Measurements from ENCODE around the gene RPL37. TPM values are rescaled to one million over a fixed set of nuclear protein-coding genes. Genes with fewer than 3 reads are reported as not detected.
A peak's percentile ranks its signal among the peaks of the same experiment; 100 is the strongest.

Gene RPL37
- total and polyA plus RNA-seq, 2 donors (not counting 3 experiments of a cell fraction or from before 2014, with no cell fraction given) = 259 to 1,348 TPM

DNA sequence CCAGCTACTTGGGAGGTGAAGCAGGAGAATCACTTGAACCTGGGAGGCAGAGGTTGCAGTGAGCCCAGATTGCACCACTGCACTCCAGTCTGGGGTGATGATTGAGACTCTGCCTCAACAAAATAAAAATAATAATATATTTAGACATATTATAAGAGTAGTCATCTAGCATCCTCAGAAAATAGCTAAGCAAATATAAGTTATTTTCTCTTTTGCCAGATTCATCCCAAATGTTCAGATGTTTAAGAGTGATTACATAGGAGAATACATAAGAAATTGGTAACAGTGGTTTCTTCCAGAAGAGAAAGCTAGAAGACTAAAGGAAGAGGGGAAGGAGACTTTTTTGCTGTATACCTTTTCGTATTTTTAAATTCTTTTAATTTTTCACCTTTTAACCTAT, 56.9 kb downstream of the RPL37 start:
- intact Hi-C loops (cut with micrococcal nuclease) = no loop called here
- Histone ChIP-seq H3K79me2 (ENCODE audit: control insufficient read depth, insufficient read depth, low read length) (peaks cover 68% of the 10 kb centered on the region), H3K9me3 (replicated peaks; ENCODE audit: control insufficient read depth, insufficient read depth, low read length) (no peaks in the 10 kb centered on the region), H3K4me3 (replicated peaks in 1 of 3; ENCODE audit: insufficient read depth in 1 of 3, low read depth in 1 of 3, low read length in 3 of 3) (no peak overlapping the region), H4K20me1 (replicated peaks; ENCODE audit: control insufficient read depth, extremely low read depth, insufficient read depth, low read length) (peaks cover 8% of the 10 kb centered on the region), H3K36me3 (ENCODE audit: control insufficient read depth in 2 of 2, extremely low read depth in 1 of 2, insufficient read depth in 2 of 2, low read length in 2 of 2) (peaks cover 5 to 23% of the 10 kb centered on the region in 2 experiments), H3K27me3 (ENCODE audit: control insufficient read depth in 2 of 2, insufficient read depth in 2 of 2, low read length in 2 of 2) (no peaks in the 10 kb centered on the region), H3K9ac (replicated peaks; ENCODE audit: extremely low read depth, insufficient read depth, low read length) (no peak overlapping the region), H3K27ac (ENCODE audit: insufficient read depth, low read depth, low read length) (no peak overlapping the region), H3K9me1 (replicated peaks; ENCODE audit: control insufficient read depth, extremely low read depth, insufficient read depth, low read length) (no peaks in the 10 kb centered on the region), H2AFZ (ENCODE audit: low read depth, low read length) (no peak overlapping the region), H3K4me2 (ENCODE audit: insufficient read depth, low read length) (no peak overlapping the region), H3K4me1 (ENCODE audit: control insufficient read depth, extremely low read depth, insufficient read depth, low read length) (no peaks in the 10 kb centered on the region)
- BruUV-seq (replicated peaks) = no TSS peak
- POLR2A ChIA-PET = no interaction called here
- dilution Hi-C loops (cut with MboI; ENCODE audit: extremely low pct_ligation_motif_present, low sequenced_read_pairs) = no loop called here
- FAIRE-seq = no peak
- DNase-seq (ENCODE audit: low read depth, low spot score) = no peak
- TF ChIP-seq POLR2A (IDR thresholded peaks at IDR 0.05; ENCODE audit: low read depth, low read length) = no peak
- no peak for TF ChIP-seq MYC (IDR thresholded peaks at IDR 0.05; ENCODE audit: low read depth, low read length)
- no peak for TF ChIP-seq FOS (IDR thresholded peaks at IDR 0.05; ENCODE audit: borderline replicate concordance, insufficient read depth, low read length)
- TF ChIP-seq POLR2AphosphoS5 (IDR thresholded peaks at IDR 0.05; ENCODE audit: insufficient read depth, low read depth, low read length) = no peak
- TF ChIP-seq EZH2 (IDR thresholded peaks at IDR 0.05; ENCODE audit: borderline replicate concordance, low read depth, low read length, severe bottlenecking) = no peak
- TF ChIP-seq JUN (IDR thresholded peaks at IDR 0.05; ENCODE audit: borderline replicate concordance, insufficient read depth, insufficient read length, low read depth) = no peak
- CTCF ChIA-PET = interaction anchor here (1.1 kb wide), 1 partner anchor 39 kb away, joined by 3 read pairs; no protein-coding TSS in a partner anchor

GRCh38 chr5:40776658-40776977, 58.4 kb downstream of the RPL37 start:
- H4K20me1 ChIP-seq (replicated peaks; ENCODE audit: control insufficient read depth, extremely low read depth, insufficient read depth, low read length) = peaks cover 6% of the 10 kb centered on the region
- TF ChIP-seq, protein P1, sequence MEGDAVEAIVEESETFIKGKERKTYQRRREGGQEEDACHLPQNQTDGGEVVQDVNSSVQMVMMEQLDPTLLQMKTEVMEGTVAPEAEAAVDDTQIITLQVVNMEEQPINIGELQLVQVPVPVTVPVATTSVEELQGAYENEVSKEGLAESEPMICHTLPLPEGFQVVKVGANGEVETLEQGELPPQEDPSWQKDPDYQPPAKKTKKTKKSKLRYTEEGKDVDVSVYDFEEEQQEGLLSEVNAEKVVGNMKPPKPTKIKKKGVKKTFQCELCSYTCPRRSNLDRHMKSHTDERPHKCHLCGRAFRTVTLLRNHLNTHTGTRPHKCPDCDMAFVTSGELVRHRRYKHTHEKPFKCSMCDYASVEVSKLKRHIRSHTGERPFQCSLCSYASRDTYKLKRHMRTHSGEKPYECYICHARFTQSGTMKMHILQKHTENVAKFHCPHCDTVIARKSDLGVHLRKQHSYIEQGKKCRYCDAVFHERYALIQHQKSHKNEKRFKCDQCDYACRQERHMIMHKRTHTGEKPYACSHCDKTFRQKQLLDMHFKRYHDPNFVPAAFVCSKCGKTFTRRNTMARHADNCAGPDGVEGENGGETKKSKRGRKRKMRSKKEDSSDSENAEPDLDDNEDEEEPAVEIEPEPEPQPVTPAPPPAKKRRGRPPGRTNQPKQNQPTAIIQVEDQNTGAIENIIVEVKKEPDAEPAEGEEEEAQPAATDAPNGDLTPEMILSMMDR (IDR thresholded peaks at IDR 0.05; ENCODE audit: extremely low read depth in 1 of 2, insufficient read depth in 1 of 2, low read depth in 1 of 2, low read length in 2 of 2) = no peak
- TF ChIP-seq POLR2AphosphoS5 (IDR thresholded peaks at IDR 0.05; ENCODE audit: insufficient read depth, low read depth, low read length) (no peak), POLR2A (IDR thresholded peaks at IDR 0.05; ENCODE audit: low read depth, low read length) (no peak), MYC (IDR thresholded peaks at IDR 0.05; ENCODE audit: low read depth, low read length) (no peak), FOS (IDR thresholded peaks at IDR 0.05; ENCODE audit: borderline replicate concordance, insufficient read depth, low read length) (no peak), GATA2 (IDR thresholded peaks at IDR 0.05; ENCODE audit: insufficient read depth, insufficient read length, low read depth, low read length) (no peak), EZH2 (IDR thresholded peaks at IDR 0.05; ENCODE audit: borderline replicate concordance, low read depth, low read length, severe bottlenecking) (no peak), JUN (IDR thresholded peaks at IDR 0.05; ENCODE audit: borderline replicate concordance, insufficient read depth, insufficient read length, low read depth) (no peak), MAX (IDR thresholded peaks at IDR 0.05; ENCODE audit: insufficient read depth, insufficient read length) (no peak)
- peaks cover 53% of the 10 kb centered on the region for H3K79me2 ChIP-seq (ENCODE audit: control insufficient read depth, insufficient read depth, low read length)
- no peaks in the 10 kb centered on the region for H3K9me3 ChIP-seq (replicated peaks; ENCODE audit: control insufficient read depth, insufficient read depth, low read length)
- intact Hi-C loops (cut with micrococcal nuclease) = no loop called here
- dilution Hi-C loops (cut with MboI; ENCODE audit: extremely low pct_ligation_motif_present, low sequenced_read_pairs) = no loop called here
- DNase-seq (ENCODE audit: low read depth, low spot score) (peak; percentile 25), FAIRE-seq (no peak)
- BruUV-seq (replicated peaks) = no TSS peak
- ChIA-PET POLR2A (no interaction called here), CTCF (interaction anchor here (1.3 kb wide), 1 partner anchor 47 kb away, joined by 3 read pairs; no protein-coding TSS in a partner anchor)
- H3K9ac ChIP-seq (replicated peaks; ENCODE audit: extremely low read depth, insufficient read depth, low read length) = no peak overlapping the region
- H3K9me1 ChIP-seq (replicated peaks; ENCODE audit: control insufficient read depth, extremely low read depth, insufficient read depth, low read length) = no peaks in the 10 kb centered on the region
- H3K4me1 ChIP-seq (ENCODE audit: control insufficient read depth, extremely low read depth, insufficient read depth, low read length) = no peaks in the 10 kb centered on the region
- no peak overlapping the region for H2AFZ ChIP-seq (ENCODE audit: low read depth, low read length)
- H3K4me2 ChIP-seq (ENCODE audit: insufficient read depth, low read length) = no peak overlapping the region
- H3K36me3 ChIP-seq (ENCODE audit: control insufficient read depth in 2 of 2, extremely low read depth in 1 of 2, insufficient read depth in 2 of 2, low read length in 2 of 2) = peaks cover 5 to 23% of the 10 kb centered on the region in 2 experiments
- H3K4me3 ChIP-seq (replicated peaks in 1 of 3; ENCODE audit: insufficient read depth in 1 of 3, low read depth in 1 of 3, low read length in 3 of 3) = no peak overlapping the region
- no peak overlapping the region for H3K27ac ChIP-seq (ENCODE audit: insufficient read depth, low read depth, low read length)
- no peaks in the 10 kb centered on the region for H3K27me3 ChIP-seq (ENCODE audit: control insufficient read depth in 2 of 2, insufficient read depth in 2 of 2, low read length in 2 of 2)
